HS-27A (cell line): ENCODE measurements around the gene REXO1.

Experiments used
- DNase-seq: peaks from one replicate; pipeline ENCODE4 v3.0.0-alpha.2; 2012; ENCODE audit warnings: low read depth, missing footprints

REXO1 gene

DNA sequence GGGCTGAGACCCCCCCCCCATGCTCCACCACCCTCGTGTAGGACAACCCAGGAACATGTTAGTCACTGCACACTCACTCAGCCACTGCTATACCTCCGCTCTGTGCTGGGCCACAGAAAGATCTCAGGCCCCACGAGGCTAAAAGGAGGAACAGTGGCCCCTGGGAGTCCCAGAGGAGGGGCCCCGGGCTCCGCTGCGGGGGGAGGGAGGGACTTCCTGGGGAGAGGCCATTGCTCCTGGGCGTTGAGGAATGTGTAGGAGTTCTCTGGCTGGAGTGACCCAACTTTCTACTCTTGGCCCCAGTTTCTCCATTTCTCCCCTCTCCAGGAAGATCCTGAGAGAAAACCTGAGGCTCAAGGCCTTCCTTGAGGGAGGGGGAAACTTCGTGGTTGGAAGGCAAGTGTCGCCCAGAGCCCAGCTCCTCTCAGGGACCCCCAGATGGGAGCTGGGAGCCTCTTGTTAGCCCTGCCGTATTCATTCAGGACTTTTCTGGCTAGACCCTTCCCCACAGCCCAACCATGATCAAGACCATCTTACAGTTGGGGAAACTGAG lies 81.4 kb downstream of the REXO1 start:
- no peak for DNase-seq

DNA sequence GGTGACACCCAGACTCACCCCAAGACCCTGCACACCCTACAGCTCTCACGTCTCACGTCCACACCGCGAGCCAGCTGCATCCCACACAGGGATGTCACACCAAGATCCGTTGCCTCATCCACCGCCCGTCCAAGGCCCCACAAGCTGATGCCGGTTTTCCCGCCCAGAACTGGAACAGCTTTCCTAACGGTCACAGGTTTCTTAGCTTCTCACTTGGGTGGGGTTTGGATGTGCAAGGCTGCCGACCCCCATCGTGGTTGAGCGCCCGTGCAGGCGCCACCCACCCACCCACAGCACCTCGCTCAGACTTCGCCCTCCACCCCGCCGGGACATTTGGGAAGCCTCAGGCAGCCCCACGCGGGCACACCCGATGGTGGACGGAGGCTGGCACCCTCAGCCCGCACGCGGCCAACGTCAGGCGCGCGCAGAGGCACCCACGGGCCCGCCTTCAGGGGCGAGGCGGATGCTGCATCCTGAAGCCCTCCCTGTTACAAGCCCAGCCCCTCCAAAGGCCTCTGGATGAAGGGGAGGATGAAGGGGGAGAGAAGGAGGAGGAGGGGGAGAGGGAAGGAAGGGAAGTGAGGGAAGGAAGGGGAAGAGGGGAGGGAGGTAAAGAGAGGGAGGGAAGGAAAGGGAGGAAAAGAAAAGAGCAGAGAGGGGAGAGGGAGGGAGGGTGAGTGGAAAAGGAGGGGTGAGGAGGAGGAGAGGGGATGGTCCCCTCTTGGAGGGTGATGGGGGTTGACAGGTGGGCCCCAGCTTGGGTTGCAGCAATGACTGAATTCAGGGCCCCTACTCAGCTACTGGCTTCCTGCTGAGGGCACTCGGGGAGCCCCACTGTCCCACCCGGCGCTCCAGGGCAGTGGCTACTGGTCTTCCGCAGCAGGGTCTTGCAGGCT lies 82.1 kb downstream of the REXO1 start:
- no peak for DNase-seq
